ENCODE data around the gene KIFAP3. TPM values are rescaled to one million over a fixed set of nuclear protein-coding genes. Genes with fewer than 3 reads are reported as not detected.
"Not testable (repeated sequence)": the region's sequence is repeated elsewhere in the genome, so short reads cannot be mapped to it uniquely, and the experiment has no call there.

Gene KIFAP3
- total RNA-seq, 4 donors from 2014 or later = 32.7 to 41.0 (median 33.7) TPM

DNA sequence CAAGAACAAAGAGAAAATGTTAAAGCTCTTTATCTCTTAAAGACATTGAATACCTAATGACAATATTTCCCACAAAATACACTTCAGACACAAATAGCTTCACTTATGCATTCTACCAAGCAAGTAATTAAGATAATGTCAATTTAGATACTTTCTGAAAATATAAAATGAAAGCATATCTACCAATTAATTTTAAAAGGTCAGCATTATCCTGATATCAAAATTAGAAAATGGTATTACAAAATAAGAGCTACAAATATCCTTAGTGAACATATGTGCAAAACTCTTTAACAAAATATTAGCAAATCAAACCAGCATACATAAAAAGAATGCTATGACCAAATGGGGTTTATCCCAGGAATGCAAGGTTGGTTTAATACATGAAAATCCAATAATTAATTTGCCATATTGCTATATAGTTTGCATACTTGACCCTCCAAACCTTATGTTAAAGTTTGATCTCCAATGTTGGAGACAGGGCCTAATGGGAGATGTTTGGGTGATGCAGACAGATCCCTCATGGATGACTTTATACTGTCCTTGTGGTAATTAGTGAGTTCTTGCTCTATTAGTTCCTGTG, 4.2 kb upstream of the KIFAP3 start:
- Histone ChIP-seq H3K4me1 (peaks cover 0 to 5% of the 10 kb centered on the region in 2 donors), H3K36me3 (no peaks in the 10 kb centered on the region), H3K27ac (no peak overlapping the region), H3K4me3 (replicated peaks in 1 of 3) (no peak overlapping the region), H3K9me3 (no peaks in the 10 kb centered on the region), H3K27me3 (no peaks in the 10 kb centered on the region)
- TF ChIP-seq POLR2A (IDR thresholded peaks at IDR 0.05) = no peak
- TF ChIP-seq, protein P1, sequence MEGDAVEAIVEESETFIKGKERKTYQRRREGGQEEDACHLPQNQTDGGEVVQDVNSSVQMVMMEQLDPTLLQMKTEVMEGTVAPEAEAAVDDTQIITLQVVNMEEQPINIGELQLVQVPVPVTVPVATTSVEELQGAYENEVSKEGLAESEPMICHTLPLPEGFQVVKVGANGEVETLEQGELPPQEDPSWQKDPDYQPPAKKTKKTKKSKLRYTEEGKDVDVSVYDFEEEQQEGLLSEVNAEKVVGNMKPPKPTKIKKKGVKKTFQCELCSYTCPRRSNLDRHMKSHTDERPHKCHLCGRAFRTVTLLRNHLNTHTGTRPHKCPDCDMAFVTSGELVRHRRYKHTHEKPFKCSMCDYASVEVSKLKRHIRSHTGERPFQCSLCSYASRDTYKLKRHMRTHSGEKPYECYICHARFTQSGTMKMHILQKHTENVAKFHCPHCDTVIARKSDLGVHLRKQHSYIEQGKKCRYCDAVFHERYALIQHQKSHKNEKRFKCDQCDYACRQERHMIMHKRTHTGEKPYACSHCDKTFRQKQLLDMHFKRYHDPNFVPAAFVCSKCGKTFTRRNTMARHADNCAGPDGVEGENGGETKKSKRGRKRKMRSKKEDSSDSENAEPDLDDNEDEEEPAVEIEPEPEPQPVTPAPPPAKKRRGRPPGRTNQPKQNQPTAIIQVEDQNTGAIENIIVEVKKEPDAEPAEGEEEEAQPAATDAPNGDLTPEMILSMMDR (IDR thresholded peaks at IDR 0.05) = no peak
- intact Hi-C loops (cut with DNase I) = no loop called here
- no peak for DNase-seq

- Histone ChIP-seq H3K4me3 (replicated peaks in 1 of 3) (no peak overlapping the region), H3K4me1 (peaks cover 5% of the 10 kb centered on the region in 2 donors), H3K36me3 (no peaks in the 10 kb centered on the region), H3K27me3 (no peaks in the 10 kb centered on the region), H3K9me3 (no peaks in the 10 kb centered on the region), H3K27ac (no peak overlapping the region)
- DNase-seq = no peak
- WGBS, 2 donors = 92 to 96% methylated on average over 1 of the region's 1 CpG
- no peak for TF ChIP-seq POLR2A (IDR thresholded peaks at IDR 0.05)
- TF ChIP-seq, protein P1 (IDR thresholded peaks at IDR 0.05) = no peak
- intact Hi-C loops (cut with DNase I) = no loop called here
Observed at GRCh38 chr1:170077926-170078325, 3.4 kb upstream of the KIFAP3 start.

GRCh38 chr1:170076952-170077351, 2.5 kb upstream of the KIFAP3 start:
- WGBS, 2 donors = 84 to 93% methylated on average over 5 of the region's 5 CpGs
- intact Hi-C loops (cut with DNase I); H3K9me3 ChIP-seq; H3K27me3 ChIP-seq; H3K4me1 ChIP-seq; H3K36me3 ChIP-seq; H3K27ac ChIP-seq; DNase-seq; H3K4me3 ChIP-seq (replicated peaks in 1 of 3): not testable (repeated sequence)

DNA sequence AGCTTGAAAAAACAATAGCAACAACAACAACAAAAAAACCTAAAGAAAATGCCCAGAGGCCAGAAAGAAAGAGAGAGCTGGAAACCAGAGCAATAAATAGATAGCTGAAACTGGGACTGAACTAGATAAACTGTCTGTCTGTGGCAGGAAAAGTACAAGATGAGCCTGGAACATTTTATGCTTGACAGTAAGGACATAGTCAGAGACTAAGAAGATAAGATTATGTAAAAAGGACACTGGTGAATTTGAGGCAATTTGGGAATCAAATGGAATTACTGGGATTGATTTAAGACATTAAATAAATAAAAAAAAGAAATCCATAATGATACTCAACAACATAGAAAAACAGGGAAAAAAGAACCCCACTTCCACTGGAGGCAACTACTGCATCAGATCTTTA, 1.7 kb upstream of the KIFAP3 start:
- Histone ChIP-seq H3K4me1 (peaks cover 5% of the 10 kb centered on the region in 2 donors), H3K4me3 (replicated peaks in 1 of 3) (no peak overlapping the region), H3K27ac (no peak overlapping the region), H3K36me3 (no peaks in the 10 kb centered on the region), H3K9me3 (no peaks in the 10 kb centered on the region), H3K27me3 (no peaks in the 10 kb centered on the region)
- intact Hi-C loops (cut with DNase I) = no loop called here
- DNase-seq = no peak
- TF ChIP-seq, protein P1 (IDR thresholded peaks at IDR 0.05) = no peak
- TF ChIP-seq POLR2A (IDR thresholded peaks at IDR 0.05) = no peak

DNA sequence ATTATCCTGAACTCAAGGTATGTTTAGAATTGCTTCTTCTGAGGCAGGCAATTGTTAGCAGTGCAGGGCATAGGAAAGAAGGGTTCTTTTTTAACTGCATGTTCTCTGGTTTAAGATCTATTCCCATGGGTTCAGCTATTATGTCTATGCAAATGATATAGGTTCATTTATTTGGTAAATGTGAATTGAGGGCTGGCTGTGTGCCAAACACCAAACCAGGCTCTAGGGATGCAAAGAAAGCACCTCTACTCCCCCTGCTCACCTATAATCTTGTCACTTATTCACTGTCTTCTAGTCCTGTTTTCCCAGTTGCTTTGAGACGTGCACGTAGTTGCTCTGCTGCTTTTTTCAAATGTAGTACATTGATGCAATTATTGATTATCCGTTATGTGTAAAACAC, 691 bp upstream of the KIFAP3 start:
- 88 to 93% methylated on average over 3 of the region's 3 CpGs for WGBS, 2 donors
- H3K9me3 ChIP-seq = no peaks in the 10 kb centered on the region
- peaks cover 5% of the 10 kb centered on the region in 2 donors for H3K4me1 ChIP-seq
- DNase-seq = peak in 1 of 2 donors; percentile 13
- intact Hi-C loops (cut with DNase I) = no loop called here
- TF ChIP-seq, protein P1 (IDR thresholded peaks at IDR 0.05) = no peak
- no peak for TF ChIP-seq POLR2A (IDR thresholded peaks at IDR 0.05)
- H3K4me3 ChIP-seq (replicated peaks in 1 of 3) = no peak overlapping the region
- H3K27me3 ChIP-seq = no peaks in the 10 kb centered on the region
- H3K27ac ChIP-seq = peak overlapping the region in 2 of 3 donors; percentile 72 to 74
- H3K36me3 ChIP-seq = no peaks in the 10 kb centered on the region

GRCh38 chr1:170073893-170074249, 624 bp downstream of the KIFAP3 start:
- intact Hi-C loops (cut with DNase I) = no loop called here
- peak overlapping the region; percentile 35 to 68 (median 49) for H3K4me3 ChIP-seq (replicated peaks in 1 of 3)
- peaks cover 5% of the 10 kb centered on the region in 2 donors for H3K4me1 ChIP-seq
- H3K27me3 ChIP-seq = no peaks in the 10 kb centered on the region
- no peaks in the 10 kb centered on the region for H3K36me3 ChIP-seq
- 18 to 21% methylated on average over 8 of the region's 8 CpGs for WGBS, 2 donors
- peak overlapping the region in 2 of 3 donors; percentile 72 to 74 for H3K27ac ChIP-seq
- no peaks in the 10 kb centered on the region for H3K9me3 ChIP-seq
- no peak for DNase-seq
- TF ChIP-seq POLR2A (IDR thresholded peaks at IDR 0.05) = no peak
- TF ChIP-seq, protein P1 (IDR thresholded peaks at IDR 0.05) = no peak

Measured in thyroid gland (tissue), 4 donors.